GM04503 (cell line): ENCODE data around the gene CTAGE9.

Experiments
- DNase-seq: peaks from one replicate; pipeline ENCODE4 v3.0.0-alpha.2; 2012; ENCODE audit warnings: low read depth

CTAGE9 gene

GRCh38 chr6:131663578-131664165, 47.1 kb downstream of the CTAGE9 start:
- DNase-seq, result no peak

DNA sequence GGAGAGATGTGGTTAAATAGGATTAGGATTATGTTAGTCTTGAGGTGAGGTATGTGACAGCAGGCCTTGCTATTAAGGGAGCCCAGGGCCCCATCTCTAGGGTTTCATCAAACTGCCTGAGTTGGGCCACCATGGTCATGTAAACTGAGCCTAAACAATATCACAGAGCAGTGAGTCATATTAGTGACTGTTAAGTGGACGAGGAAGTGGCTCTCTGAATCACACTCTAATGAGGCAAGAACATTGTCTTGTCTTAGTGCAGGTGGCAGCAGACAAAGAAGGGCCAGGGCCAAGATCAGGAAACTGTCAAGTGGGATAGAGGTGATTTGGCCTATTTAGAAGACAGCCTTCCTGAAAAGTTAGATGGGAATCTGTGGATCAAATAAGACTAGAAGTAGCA, 50.6 kb downstream of the CTAGE9 start:
- no peak for DNase-seq
